Lower leg skin (tissue), 3 donors: ENCODE data around the gene RAPGEF3.

Experiments
- POLR2A ChIP-seq, 2 donors: fragments of 450-650 bp; IDR thresholded peaks; one replicate each; pipeline ENCODE4 v1.6.1; 2016 to 2017; ENCODE audit warnings: antibody characterized with exemption in 2 of 2, mild to moderate bottlenecking in 1 of 2, moderate library complexity in 1 of 2
- TF ChIP-seq, protein P1 (sequence below), 3 donors: fragments of 450-650 bp; IDR thresholded peaks; one replicate each; pipeline ENCODE4 v1.5.1; 2016; ENCODE audit warnings: antibody characterized with exemption in 3 of 3, mild to moderate bottlenecking in 3 of 3, moderate library complexity in 2 of 3

GRCh38 chr12:47787596-47788319 lies 29.1 kb upstream of the RAPGEF3 start:
- TF ChIP-seq POLR2A (IDR thresholded peaks at IDR 0.05) = no peak
- TF ChIP-seq, protein P1, sequence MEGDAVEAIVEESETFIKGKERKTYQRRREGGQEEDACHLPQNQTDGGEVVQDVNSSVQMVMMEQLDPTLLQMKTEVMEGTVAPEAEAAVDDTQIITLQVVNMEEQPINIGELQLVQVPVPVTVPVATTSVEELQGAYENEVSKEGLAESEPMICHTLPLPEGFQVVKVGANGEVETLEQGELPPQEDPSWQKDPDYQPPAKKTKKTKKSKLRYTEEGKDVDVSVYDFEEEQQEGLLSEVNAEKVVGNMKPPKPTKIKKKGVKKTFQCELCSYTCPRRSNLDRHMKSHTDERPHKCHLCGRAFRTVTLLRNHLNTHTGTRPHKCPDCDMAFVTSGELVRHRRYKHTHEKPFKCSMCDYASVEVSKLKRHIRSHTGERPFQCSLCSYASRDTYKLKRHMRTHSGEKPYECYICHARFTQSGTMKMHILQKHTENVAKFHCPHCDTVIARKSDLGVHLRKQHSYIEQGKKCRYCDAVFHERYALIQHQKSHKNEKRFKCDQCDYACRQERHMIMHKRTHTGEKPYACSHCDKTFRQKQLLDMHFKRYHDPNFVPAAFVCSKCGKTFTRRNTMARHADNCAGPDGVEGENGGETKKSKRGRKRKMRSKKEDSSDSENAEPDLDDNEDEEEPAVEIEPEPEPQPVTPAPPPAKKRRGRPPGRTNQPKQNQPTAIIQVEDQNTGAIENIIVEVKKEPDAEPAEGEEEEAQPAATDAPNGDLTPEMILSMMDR (IDR thresholded peaks at IDR 0.05) = no peak
